Inflammatory macrophage (primary cell): ENCODE results near the gene KCTD15.

Experiments used
- DNase-seq, 2 donors: peaks; one replicate each; pipeline ENCODE4 v3.0.0-alpha.2; 2020 to 2022

The KCTD15 gene

DNA sequence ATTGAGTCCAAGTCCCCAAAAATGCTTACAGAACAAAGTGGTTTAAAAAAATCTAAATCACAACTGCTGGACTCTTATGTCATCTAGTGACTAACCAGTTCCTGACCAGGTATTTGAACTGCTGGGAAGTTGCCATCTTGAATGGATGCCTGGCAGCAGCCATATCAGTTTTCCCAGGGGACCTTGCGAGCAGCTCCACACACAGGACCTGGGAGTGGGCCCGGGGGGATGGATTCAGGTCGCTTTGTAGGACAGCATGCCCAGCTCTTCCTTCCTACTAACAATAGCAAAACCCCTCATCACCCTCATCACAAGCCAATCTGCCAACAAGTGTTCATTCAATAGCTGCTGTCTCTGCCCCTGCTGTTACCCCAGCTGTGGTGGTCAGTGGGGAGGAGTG lies 65.3 kb downstream of the KCTD15 start:
- DNase-seq, result no peak

DNA sequence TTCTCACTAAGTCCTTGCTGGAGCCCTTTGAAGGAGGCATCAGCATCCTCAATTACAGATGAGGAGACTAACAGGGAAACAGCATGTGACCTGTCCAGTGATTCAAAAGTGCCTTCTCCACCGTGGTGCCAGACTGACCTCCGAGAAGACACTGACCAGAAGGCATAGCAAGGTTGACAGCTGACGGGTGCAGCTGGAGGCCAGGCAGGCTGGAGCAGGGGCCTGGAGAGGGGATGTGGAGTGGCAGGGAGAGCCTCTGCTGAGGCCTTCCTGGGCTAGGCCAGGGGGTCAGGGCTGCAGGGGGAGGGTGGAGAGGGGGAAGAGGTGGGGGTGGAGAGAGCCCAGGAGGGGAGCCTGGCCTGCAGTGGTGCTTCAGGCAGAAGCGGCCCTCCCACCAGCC lies 66.3 kb downstream of the KCTD15 start:
- DNase-seq, result no peak

DNA sequence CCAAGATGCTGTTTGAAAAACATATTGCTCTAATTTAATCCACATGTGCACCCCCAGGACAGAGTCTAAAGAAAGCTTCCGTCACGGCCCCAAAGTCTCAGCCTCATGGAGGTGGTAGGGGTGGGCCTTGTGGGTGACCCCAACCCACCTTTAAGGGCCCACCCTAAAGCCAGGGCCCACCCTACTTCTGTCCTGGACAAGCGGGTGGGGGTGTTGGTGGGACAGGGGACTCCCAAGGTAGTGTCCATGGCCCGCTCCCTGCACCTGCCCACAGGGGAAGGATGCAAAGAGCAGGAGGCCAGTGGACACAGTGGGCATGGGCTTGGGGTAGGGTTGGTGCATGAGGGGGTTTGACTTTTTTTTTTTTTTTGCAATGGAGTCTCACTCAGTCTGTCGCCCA lies 66.8 kb downstream of the KCTD15 start:
- no peak for DNase-seq

DNA sequence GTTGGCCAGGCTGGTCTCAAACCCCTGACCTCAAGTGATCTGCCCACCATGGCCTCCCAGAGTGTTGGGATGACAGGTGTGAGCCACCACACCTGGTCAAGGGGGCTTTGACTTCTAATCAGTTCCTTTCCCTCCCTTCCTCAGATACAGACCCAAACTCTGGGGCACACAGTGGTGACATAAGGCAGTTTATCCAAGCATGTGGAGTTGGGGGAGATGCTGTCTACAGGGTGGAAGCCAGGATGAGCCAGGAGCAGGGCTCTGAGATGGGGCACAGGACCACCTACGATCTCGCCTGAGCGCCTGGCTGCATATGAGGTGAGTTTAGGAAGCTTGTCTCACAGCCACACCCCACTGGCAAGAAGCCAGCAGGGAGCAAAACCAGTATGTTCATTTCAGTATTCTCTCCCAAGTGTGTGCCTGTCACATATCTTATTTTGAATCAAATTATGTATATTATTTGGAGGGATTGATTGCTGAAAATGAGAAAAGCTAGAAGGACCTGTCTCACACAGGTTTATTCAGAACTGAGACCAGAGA lies 67.7 kb downstream of the KCTD15 start:
- DNase-seq, result no peak

DNA sequence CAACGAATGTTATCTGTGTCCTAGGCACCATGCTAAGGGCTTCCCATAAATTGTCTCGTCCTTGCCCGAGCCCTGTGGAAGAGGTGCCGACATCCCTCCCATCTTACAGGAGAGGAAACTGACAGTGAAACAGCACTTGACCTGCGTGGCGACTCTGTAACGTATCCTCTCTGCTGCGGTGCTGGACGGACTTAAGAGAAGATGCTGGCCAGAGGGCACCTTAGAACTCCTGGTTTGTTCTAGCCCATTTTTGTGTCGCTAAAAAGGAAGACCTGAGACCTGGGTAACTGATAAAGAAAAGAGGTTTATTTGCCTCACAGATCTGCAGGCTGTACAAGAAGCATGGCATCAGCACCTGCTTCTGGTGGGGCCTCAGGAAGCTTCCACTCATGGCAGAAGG lies 68.6 kb downstream of the KCTD15 start:
- no peak for DNase-seq
